ENCODE measurements around the gene UNC45A. TPM values are rescaled to one million over a fixed set of nuclear protein-coding genes. Genes with fewer than 3 reads are reported as not detected.

The UNC45A gene
- total and polyA plus RNA-seq, 2 of the 13 experiments (the other 11 are each of a cell fraction or from before 2014, with no cell fraction given) = 33.8 to 39.7 TPM

DNA sequence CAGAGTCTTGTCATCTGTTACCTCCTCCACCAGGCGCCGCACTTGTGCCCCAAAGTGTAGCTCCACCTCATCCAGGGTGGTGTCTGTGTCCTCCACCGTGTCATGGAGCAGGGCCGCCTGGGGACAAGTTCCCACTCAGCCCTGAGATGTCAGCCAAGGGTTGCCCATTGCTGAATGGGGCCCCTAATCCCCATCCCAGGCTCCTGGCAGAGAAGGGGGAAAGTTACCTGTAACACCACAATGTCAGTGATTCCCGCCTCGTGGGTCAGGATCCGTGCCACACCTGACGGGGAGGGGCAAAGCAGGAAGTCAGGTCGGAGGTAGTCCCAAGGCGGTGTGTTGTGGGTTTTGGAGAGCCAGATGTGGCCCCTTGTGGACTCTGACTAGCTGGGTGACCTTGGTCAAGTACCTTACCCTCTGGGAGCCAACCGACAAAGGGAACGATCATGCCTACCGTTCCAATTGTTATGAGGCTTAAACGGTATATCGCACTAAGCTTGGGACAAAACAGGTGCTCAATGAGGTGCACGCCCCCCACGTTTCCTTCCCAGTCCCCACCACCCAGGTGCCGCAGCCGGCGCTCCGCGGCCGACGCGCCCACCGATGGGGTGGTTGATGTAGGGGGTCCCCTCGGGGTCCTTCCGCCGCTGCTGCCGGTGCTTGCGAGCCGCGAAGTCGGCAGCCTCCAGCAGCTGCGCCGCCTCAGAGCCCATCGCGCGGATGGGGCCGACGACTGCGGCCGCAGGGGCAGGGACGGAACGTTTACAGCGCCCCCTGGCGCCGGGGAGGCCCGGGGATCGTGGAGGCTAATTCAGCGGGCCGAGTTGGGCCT is 3.0 kb upstream of the UNC45A start, which contains the start of gene HDDC3 (continued):
- TF ChIP-seq ZNF773 (CRISPR knock-in tag; IDR thresholded peaks at IDR 0.05; ENCODE audit: borderline replicate concordance) (no peak), EHMT2 (IDR thresholded peaks at IDR 0.05; ENCODE audit: borderline replicate concordance, low read depth, low read length) (no peak), BRCA1 (CRISPR knock-in tag; IDR thresholded peaks at IDR 0.05) (peak; percentile 78; the same call in 1 of the 2 replicates), TCF12 (IDR thresholded peaks at IDR 0.05) (no peak), TCF12 (CRISPR knock-in tag; IDR thresholded peaks at IDR 0.05) (0 out of 2 replicates have a peak, but pooled peaks have one; percentile 30), PCBP1 (IDR thresholded peaks at IDR 0.05; ENCODE audit: borderline replicate concordance, low read depth, low read length) (0 out of 2 replicates have a peak, but pooled peaks have one; percentile 32), ZNF282 (IDR thresholded peaks at IDR 0.05; ENCODE audit: partially characterized antibody) (no peak), POLR2AphosphoS5 (IDR thresholded peaks at IDR 0.05; ENCODE audit: low read depth, low read length) (peak; percentile 72)
- TF ChIP-seq, protein P1, sequence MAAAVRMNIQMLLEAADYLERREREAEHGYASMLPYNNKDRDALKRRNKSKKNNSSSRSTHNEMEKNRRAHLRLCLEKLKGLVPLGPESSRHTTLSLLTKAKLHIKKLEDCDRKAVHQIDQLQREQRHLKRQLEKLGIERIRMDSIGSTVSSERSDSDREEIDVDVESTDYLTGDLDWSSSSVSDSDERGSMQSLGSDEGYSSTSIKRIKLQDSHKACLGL (CRISPR knock-in tag; IDR thresholded peaks at IDR 0.05) = peak; percentile 81

DNA sequence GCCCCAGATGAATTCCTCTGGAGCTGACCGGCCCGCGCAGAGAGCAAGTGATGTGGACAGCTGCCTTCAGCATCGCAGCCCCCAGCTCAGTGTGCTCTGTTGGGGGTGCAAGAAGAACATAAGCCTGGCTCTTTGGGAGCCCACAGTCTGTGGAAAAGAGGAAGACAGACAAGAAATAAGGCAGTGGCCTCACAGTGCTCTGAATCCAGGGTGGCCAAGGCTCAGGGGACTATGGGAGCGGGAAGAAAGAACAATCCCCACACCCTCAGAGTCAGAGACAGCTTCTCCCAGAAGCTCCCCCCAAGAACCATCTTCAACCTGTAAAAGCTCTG is 2.5 kb upstream of the UNC45A start:
- no TSS peak for BruUV-seq (replicated peaks)
- FAIRE-seq (no peak), ATAC-seq (no peak), DNase-seq (ENCODE audit: low spot score) (no peak)
- H3K4me2 ChIP-seq (ENCODE audit: low read depth, low read length) = peak overlapping the region; percentile 89
- H3K9me3 ChIP-seq (ENCODE audit: low read length) = no peaks in the 10 kb centered on the region
- H3K4me3 ChIP-seq (replicated peaks in 1 of 3; ENCODE audit: insufficient read depth in 1 of 3, low read depth in 2 of 3, low read length in 3 of 3) = peak overlapping the region in 2 of 3 experiments; percentile 67 to 87; a peak in 3 of 6 replicates
- no peak overlapping the region for H3K27ac ChIP-seq (ENCODE audit: extremely low read length, insufficient read depth, low read length)
- in situ Hi-C loops (cut with HindIII; ENCODE audit: extremely low pct_ligation_motif_present, low pct_unique_long_range_greater_than_20kb) = loop anchor here (25.0 kb wide), 1 partner anchor 330 kb away; no protein-coding TSS in a partner anchor
- POLR2A ChIA-PET = interaction anchor here (0.6 to 4.5 kb wide), 12 partner anchors 11 to 140 kb away, joined by 3 to 45 read pairs (median 6); partner anchors contain the start of genes MAN2A2 and RCCD1
- no peaks in the 10 kb centered on the region for H3K36me3 ChIP-seq (replicated peaks in 1 of 2; ENCODE audit: control insufficient read depth in 1 of 2, insufficient read depth in 2 of 2, low read length in 2 of 2)
- peaks cover 6% of the 10 kb centered on the region for H3K79me2 ChIP-seq (ENCODE audit: insufficient read depth, low read length)
- CTCF ChIA-PET (ENCODE audit: low intra/inter-chr PET ratio, low total read pairs) = interaction anchor here (0.8 to 1.4 kb wide), 2 partner anchors 29 to 100 kb away, joined by 3 to 4 read pairs; no protein-coding TSS in a partner anchor
- H2AFZ ChIP-seq (ENCODE audit: low read length) = peak overlapping the region; percentile 45
- no peaks in the 10 kb centered on the region for H4K20me1 ChIP-seq (ENCODE audit: insufficient read depth, low read length)
- no peaks in the 10 kb centered on the region; a peak in 2 of 5 replicates for H3K27me3 ChIP-seq (ENCODE audit: control insufficient read depth in 1 of 2, insufficient read depth in 2 of 2, low read length in 2 of 2)
- intact Hi-C loops (cut with micrococcal nuclease; ENCODE audit: unreplicated experiment) = loop anchor here (5.0 to 10.0 kb wide), 4 partner anchors 45 to 120 kb away; partner anchors contain the start of gene PRC1
- peaks cover 62% of the 10 kb centered on the region for H3K4me1 ChIP-seq (ENCODE audit: insufficient read depth, low read length)
- WGBS (ENCODE audit: low lambda C conversion rate) = 2% methylated on average over 5 of the region's 5 CpGs
- peak overlapping the region; percentile 88; the same call in 1 of the 2 replicates for H3K9ac ChIP-seq (ENCODE audit: insufficient read depth, low read depth, low read length)
- TF ChIP-seq ZNF790 (CRISPR knock-in tag; IDR thresholded peaks at IDR 0.05; ENCODE audit: borderline replicate concordance) (peak; percentile 45), NCOA1 (CRISPR knock-in tag; IDR thresholded peaks at IDR 0.05) (0 out of 2 replicates have a peak, but pooled peaks have one; percentile 13), ATF1 (CRISPR knock-in tag; IDR thresholded peaks at IDR 0.05) (no peak), CBFB (CRISPR knock-in tag; IDR thresholded peaks at IDR 0.05) (no peak), BCL6 (CRISPR knock-in tag; IDR thresholded peaks at IDR 0.05) (0 out of 2 replicates have a peak, but pooled peaks have one; percentile 1), SMYD3 (CRISPR knock-in tag; IDR thresholded peaks at IDR 0.05) (no peak)
- TF ChIP-seq, protein P2, sequence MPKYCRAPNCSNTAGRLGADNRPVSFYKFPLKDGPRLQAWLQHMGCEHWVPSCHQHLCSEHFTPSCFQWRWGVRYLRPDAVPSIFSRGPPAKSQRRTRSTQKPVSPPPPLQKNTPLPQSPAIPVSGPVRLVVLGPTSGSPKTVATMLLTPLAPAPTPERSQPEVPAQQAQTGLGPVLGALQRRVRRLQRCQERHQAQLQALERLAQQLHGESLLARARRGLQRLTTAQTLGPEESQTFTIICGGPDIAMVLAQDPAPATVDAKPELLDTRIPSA (CRISPR knock-in tag; IDR thresholded peaks at IDR 0.05; ENCODE audit: borderline replicate concordance) = no peak
- TF ChIP-seq, protein P3, sequence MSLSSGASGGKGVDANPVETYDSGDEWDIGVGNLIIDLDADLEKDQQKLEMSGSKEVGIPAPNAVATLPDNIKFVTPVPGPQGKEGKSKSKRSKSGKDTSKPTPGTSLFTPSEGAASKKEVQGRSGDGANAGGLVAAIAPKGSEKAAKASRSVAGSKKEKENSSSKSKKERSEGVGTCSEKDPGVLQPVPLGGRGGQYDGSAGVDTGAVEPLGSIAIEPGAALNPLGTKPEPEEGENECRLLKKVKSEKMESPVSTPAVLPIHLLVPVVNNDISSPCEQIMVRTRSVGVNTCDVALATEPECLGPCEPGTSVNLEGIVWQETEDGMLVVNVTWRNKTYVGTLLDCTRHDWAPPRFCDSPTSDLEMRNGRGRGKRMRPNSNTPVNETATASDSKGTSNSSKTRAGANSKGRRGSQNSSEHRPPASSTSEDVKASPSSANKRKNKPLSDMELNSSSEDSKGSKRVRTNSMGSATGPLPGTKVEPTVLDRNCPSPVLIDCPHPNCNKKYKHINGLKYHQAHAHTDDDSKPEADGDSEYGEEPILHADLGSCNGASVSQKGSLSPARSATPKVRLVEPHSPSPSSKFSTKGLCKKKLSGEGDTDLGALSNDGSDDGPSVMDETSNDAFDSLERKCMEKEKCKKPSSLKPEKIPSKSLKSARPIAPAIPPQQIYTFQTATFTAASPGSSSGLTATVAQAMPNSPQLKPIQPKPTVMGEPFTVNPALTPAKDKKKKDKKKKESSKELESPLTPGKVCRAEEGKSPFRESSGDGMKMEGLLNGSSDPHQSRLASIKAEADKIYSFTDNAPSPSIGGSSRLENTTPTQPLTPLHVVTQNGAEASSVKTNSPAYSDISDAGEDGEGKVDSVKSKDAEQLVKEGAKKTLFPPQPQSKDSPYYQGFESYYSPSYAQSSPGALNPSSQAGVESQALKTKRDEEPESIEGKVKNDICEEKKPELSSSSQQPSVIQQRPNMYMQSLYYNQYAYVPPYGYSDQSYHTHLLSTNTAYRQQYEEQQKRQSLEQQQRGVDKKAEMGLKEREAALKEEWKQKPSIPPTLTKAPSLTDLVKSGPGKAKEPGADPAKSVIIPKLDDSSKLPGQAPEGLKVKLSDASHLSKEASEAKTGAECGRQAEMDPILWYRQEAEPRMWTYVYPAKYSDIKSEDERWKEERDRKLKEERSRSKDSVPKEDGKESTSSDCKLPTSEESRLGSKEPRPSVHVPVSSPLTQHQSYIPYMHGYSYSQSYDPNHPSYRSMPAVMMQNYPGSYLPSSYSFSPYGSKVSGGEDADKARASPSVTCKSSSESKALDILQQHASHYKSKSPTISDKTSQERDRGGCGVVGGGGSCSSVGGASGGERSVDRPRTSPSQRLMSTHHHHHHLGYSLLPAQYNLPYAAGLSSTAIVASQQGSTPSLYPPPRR (CRISPR knock-in tag; IDR thresholded peaks at IDR 0.05; ENCODE audit: borderline replicate concordance) = peak; percentile 17; the same call in 1 of the 2 replicates

Data from HepG2 (cell line).